Loucy (cell line): ENCODE results near the gene MMAB.

ENCODE experiments used
- H2AFZ ChIP-seq: fragments of 200-600 bp; sonication (generic); 2 replicates; pipeline ENCODE4 v1.6.0; 2016; ENCODE audit warnings: antibody characterized with exemption, mild to moderate bottlenecking, low read length, moderate library complexity
- H3F3A ChIP-seq: fragments of 200-600 bp; 2 replicates; pipeline ENCODE4 v1.6.0; 2016; ENCODE audit warnings: antibody characterized with exemption, low read depth, mild to moderate bottlenecking
- H3K27me3 ChIP-seq: fragments of 200-600 bp; sonication (generic); 2 replicates; pipeline ENCODE4 v1.6.1; 2014; ENCODE audit warnings: low read length, mild to moderate bottlenecking; ENCODE audit not compliant: insufficient read depth, poor library complexity, severe bottlenecking
- H3K36me3 ChIP-seq: fragments of 200-600 bp; sonication (generic); 2 replicates; pipeline ENCODE4 v1.6.1; 2016; ENCODE audit warnings: low read length; ENCODE audit not compliant: insufficient read depth
- H3K4me1 ChIP-seq: fragments of 200-600 bp; sonication (generic); 2 replicates; pipeline ENCODE4 v1.5.1; 2014; ENCODE audit warnings: low read length, mild to moderate bottlenecking; ENCODE audit not compliant: insufficient read depth, poor library complexity, severe bottlenecking
- H3K4me2 ChIP-seq: fragments of 200-600 bp; sonication (generic); 2 replicates; pipeline ENCODE4 v1.6.0; 2014; ENCODE audit warnings: antibody characterized with exemption, low read length, low read depth, mild to moderate bottlenecking; ENCODE audit not compliant: poor library complexity, severe bottlenecking
- H3K4me3 ChIP-seq: fragments of 200-600 bp; sonication (generic); 2 replicates; pipeline ENCODE4 v1.5.1; 2014; ENCODE audit warnings: low read length, mild to moderate bottlenecking, mixed read lengths; ENCODE audit not compliant: poor library complexity, severe bottlenecking
- H3K79me2 ChIP-seq: fragments of 200-600 bp; sonication (generic); 2 replicates; pipeline ENCODE4 v1.6.1; 2014; ENCODE audit warnings: low read length; ENCODE audit not compliant: insufficient read depth
- H3K9ac ChIP-seq: fragments of 200-600 bp; sonication (generic); 2 replicates; pipeline ENCODE4 v1.6.0; 2014; ENCODE audit warnings: mild to moderate bottlenecking, low read depth, low read length, moderate library complexity; ENCODE audit not compliant: poor library complexity, severe bottlenecking
- H3K9me2 ChIP-seq: fragments of 200-600 bp; sonication (generic); replicated peaks from 2 replicates; pipeline ENCODE4 v1.6.1; 2016; ENCODE audit warnings: low read depth, low read length, mixed read lengths
- H3K9me3 ChIP-seq: fragments of 200-600 bp; sonication (generic); 2 replicates; pipeline ENCODE4 v1.6.1; 2014; ENCODE audit warnings: mild to moderate bottlenecking, antibody characterized with exemption, low read length, low read depth; ENCODE audit not compliant: insufficient read depth
- H4K20me1 ChIP-seq: fragments of 200-600 bp; sonication (generic); 2 replicates; pipeline ENCODE4 v1.6.0; 2014; ENCODE audit warnings: antibody characterized with exemption, low read length, mild to moderate bottlenecking; ENCODE audit not compliant: insufficient read depth, poor library complexity, severe bottlenecking
- EZH2phosphoT487 ChIP-seq: fragments of 200-600 bp; IDR thresholded peaks from 2 replicates; pipeline ENCODE4 v1.6.1; 2018; ENCODE audit warnings: antibody characterized with exemption, mild to moderate bottlenecking, moderate library complexity, borderline replicate concordance
- TF ChIP-seq, protein P1 (sequence below): fragments of 200-600 bp; sonication (generic); conservative IDR thresholded peaks from 2 replicates; pipeline ENCODE4 v1.5.1; 2014; ENCODE audit warnings: mild to moderate bottlenecking, antibody characterized with exemption, low read length

Gene MMAB

DNA sequence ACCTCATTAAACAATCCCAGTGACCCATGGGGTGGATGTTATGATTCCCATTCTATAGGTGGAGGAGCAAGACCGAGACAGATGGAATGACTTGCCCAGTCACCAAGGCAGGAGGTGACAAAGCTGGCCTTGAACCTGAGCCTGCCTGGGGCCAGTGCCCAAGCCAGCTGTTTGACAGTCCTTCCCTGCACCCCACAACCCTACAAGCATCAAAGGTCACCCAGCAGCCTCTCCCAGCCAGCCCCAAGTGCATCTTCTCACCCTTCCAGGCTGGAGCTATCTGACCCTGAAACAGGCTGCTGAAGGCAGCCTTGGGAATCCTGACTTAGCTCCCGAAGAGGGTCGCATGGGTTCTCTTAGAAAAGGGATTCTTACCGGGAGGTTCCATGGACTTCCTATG is 20.3 kb downstream of the MMAB start:
- TF ChIP-seq, protein P1, sequence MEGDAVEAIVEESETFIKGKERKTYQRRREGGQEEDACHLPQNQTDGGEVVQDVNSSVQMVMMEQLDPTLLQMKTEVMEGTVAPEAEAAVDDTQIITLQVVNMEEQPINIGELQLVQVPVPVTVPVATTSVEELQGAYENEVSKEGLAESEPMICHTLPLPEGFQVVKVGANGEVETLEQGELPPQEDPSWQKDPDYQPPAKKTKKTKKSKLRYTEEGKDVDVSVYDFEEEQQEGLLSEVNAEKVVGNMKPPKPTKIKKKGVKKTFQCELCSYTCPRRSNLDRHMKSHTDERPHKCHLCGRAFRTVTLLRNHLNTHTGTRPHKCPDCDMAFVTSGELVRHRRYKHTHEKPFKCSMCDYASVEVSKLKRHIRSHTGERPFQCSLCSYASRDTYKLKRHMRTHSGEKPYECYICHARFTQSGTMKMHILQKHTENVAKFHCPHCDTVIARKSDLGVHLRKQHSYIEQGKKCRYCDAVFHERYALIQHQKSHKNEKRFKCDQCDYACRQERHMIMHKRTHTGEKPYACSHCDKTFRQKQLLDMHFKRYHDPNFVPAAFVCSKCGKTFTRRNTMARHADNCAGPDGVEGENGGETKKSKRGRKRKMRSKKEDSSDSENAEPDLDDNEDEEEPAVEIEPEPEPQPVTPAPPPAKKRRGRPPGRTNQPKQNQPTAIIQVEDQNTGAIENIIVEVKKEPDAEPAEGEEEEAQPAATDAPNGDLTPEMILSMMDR, result no peak
- no peak for TF ChIP-seq EZH2phosphoT487
- Histone ChIP-seq H2AFZ (no peak overlapping the region), H3F3A (no peaks in the 10 kb centered on the region), H3K9me3 (no peaks in the 10 kb centered on the region), H3K9me2 (no peaks in the 10 kb centered on the region), H3K79me2 (no peaks in the 10 kb centered on the region), H3K36me3 (peaks cover 3% of the 10 kb centered on the region; the same call in 1 of the 2 replicates), H3K4me1 (peaks cover under 1% of the 10 kb centered on the region), H3K4me2 (no peak overlapping the region), H3K4me3 (no peak overlapping the region), H3K9ac (no peak overlapping the region), H3K27me3 (no peaks in the 10 kb centered on the region), H4K20me1 (no peaks in the 10 kb centered on the region)

DNA sequence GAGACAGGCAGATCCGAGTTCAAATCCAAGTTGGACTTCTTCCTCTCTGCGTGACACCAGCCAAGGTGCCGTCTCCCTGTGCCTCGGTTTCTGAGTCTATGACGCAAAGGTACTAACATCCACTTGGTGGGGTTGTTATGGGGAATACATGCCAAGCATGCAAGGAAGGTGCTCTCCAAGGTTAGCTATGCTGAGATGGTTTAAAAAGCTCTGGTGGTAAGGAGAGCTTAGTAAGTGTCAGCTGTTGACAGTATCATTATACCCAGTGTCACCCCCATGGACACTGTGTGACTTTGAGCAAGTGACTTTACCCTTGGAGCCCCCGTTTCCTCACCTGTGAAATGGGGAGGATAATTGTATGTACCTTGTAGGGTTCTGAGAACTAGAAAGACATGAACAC is 22.2 kb downstream of the MMAB start:
- no peaks in the 10 kb centered on the region for H3K9me2 ChIP-seq
- no peaks in the 10 kb centered on the region for H3K36me3 ChIP-seq
- H3K4me2 ChIP-seq, result no peak overlapping the region
- no peaks in the 10 kb centered on the region for H3F3A ChIP-seq
- no peak overlapping the region for H2AFZ ChIP-seq
- no peaks in the 10 kb centered on the region for H3K9me3 ChIP-seq
- no peaks in the 10 kb centered on the region for H3K79me2 ChIP-seq
- no peaks in the 10 kb centered on the region for H3K4me1 ChIP-seq
- TF ChIP-seq EZH2phosphoT487, result no peak
- TF ChIP-seq, protein P1, result no peak
- H3K9ac ChIP-seq, result no peak overlapping the region
- no peaks in the 10 kb centered on the region for H3K27me3 ChIP-seq
- H3K4me3 ChIP-seq, result no peak overlapping the region
- H4K20me1 ChIP-seq, result no peaks in the 10 kb centered on the region

DNA sequence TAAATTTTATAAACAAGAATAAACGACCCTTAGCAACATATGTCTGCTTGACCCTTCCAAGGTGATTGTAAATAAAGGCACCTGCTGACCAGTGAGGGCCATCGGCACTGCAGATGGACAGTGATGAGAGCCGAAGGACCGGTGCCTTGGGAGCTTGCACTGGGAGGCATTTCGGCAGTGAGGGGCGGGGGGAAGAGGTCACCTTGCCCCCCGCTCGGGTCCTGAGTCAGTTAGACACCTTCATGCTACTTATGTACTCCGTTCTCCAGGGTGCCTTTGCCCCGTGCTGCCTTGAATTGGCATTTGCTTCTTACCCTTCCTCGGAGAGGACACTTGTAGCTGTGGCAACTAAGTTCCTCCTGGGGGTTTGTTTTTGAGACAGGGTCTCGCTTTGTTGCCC is 23.0 kb downstream of the MMAB start:
- Histone ChIP-seq H3K36me3 (no peaks in the 10 kb centered on the region), H3K4me1 (peaks cover 6% of the 10 kb centered on the region), H3K79me2 (no peaks in the 10 kb centered on the region), H3K4me2 (no peak overlapping the region), H3K9ac (no peak overlapping the region), H3K27me3 (no peaks in the 10 kb centered on the region), H3K9me2 (no peaks in the 10 kb centered on the region), H4K20me1 (no peaks in the 10 kb centered on the region), H3K4me3 (no peak overlapping the region), H3K9me3 (no peaks in the 10 kb centered on the region), H3F3A (no peaks in the 10 kb centered on the region), H2AFZ (no peak overlapping the region)
- TF ChIP-seq EZH2phosphoT487, result no peak
- TF ChIP-seq, protein P1, result no peak
